ENCODE measurements around the gene COLEC12. TPM values are rescaled to one million over a fixed set of nuclear protein-coding genes. Genes with fewer than 3 reads are reported as not detected.

Gene COLEC12
- polyA plus RNA-seq, 3 donors, result 0.21 to 0.47 (median 0.35) TPM

GRCh38 chr18:320155-320554, 180.3 kb downstream of the COLEC12 start:
- Histone ChIP-seq H3K4me2 (replicated peaks; ENCODE audit: extremely low read depth, low read length, poor library complexity, severe bottlenecking) (no peak overlapping the region), H3K27ac (ENCODE audit: low read depth in 1 of 2, low read length in 2 of 2) (no peak overlapping the region), H2AFZ (ENCODE audit: insufficient read depth, low read depth, low read length, poor library complexity, severe bottlenecking) (no peak overlapping the region), H3K27me3 (ENCODE audit: control insufficient read depth in 2 of 2, insufficient read depth in 2 of 2, low read length in 2 of 2) (no peaks in the 10 kb centered on the region), H3K36me3 (replicated peaks in 1 of 2; ENCODE audit: control insufficient read depth in 1 of 2, insufficient read depth in 2 of 2, low read length in 2 of 2) (no peaks in the 10 kb centered on the region), H3K79me2 (ENCODE audit: insufficient read depth, low read length) (no peaks in the 10 kb centered on the region), H3K9me3 (replicated peaks in 1 of 2; ENCODE audit: control insufficient read depth in 1 of 2, insufficient read depth in 1 of 2, low read length in 2 of 2) (no peaks in the 10 kb centered on the region), H3K4me1 (ENCODE audit: control insufficient read depth in 1 of 2, insufficient read depth in 2 of 2, low read length in 2 of 2) (peaks cover 22 to 25% of the 10 kb centered on the region in 2 donors), H3K9ac (ENCODE audit: insufficient read depth, low read length, poor library complexity, severe bottlenecking) (no peak overlapping the region), H3K4me3 (replicated peaks in 1 of 3; ENCODE audit: low read depth in 2 of 3, low read length in 3 of 3) (no peak overlapping the region), H4K20me1 (ENCODE audit: insufficient read depth, low read length) (no peaks in the 10 kb centered on the region)
- Mint-ChIP-seq H3K27me3 (ENCODE audit: low read depth in 3 of 3) (peaks cover 0 to 4% (median 0%) of the 10 kb centered on the region in 3 donors), H3K4me1 (peaks cover 19% of the 10 kb centered on the region), H3K9me3 (no peaks in the 10 kb centered on the region), H3K36me3 (peaks cover 0 to 2% of the 10 kb centered on the region in 2 donors), H3K4me3 (no peak overlapping the region), H3K27ac (no peak overlapping the region)
- no peak for DNase-seq
- intact Hi-C loops (cut with micrococcal nuclease), result loop anchor here (5.0 to 10.0 kb wide), 2 partner anchors 53 to 55 kb away; partner anchors contain the start of gene THOC1 (in 1 of the 2)
- no CpG with 5 or more reads among the region's 1 CpG for WGBS (ENCODE audit: insufficient coverage)
- no peak for TF ChIP-seq CTCF (IDR thresholded peaks at IDR 0.05)

GRCh38 chr18:319720-320119, 180.8 kb downstream of the COLEC12 start:
- no peaks in the 10 kb centered on the region for H3K79me2 ChIP-seq (ENCODE audit: insufficient read depth, low read length)
- H3K9ac ChIP-seq (ENCODE audit: insufficient read depth, low read length, poor library complexity, severe bottlenecking), result no peak overlapping the region
- no peak for DNase-seq
- H3K27ac Mint-ChIP-seq, result no peak overlapping the region
- H3K27me3 ChIP-seq (ENCODE audit: control insufficient read depth in 2 of 2, insufficient read depth in 2 of 2, low read length in 2 of 2), result no peaks in the 10 kb centered on the region
- no peaks in the 10 kb centered on the region for H3K36me3 ChIP-seq (replicated peaks in 1 of 2; ENCODE audit: control insufficient read depth in 1 of 2, insufficient read depth in 2 of 2, low read length in 2 of 2)
- H4K20me1 ChIP-seq (ENCODE audit: insufficient read depth, low read length), result no peaks in the 10 kb centered on the region
- H3K4me3 Mint-ChIP-seq, result no peak overlapping the region
- no peak overlapping the region for H3K27ac ChIP-seq (ENCODE audit: low read depth in 1 of 2, low read length in 2 of 2)
- no peak overlapping the region for H3K4me3 ChIP-seq (replicated peaks in 1 of 3; ENCODE audit: low read depth in 2 of 3, low read length in 3 of 3)
- intact Hi-C loops (cut with micrococcal nuclease), result loop anchor here (5.0 to 10.0 kb wide), 2 partner anchors 52 to 55 kb away; partner anchors contain the start of gene THOC1 (in 1 of the 2)
- peaks cover 0 to 2% of the 10 kb centered on the region in 2 donors for H3K36me3 Mint-ChIP-seq
- peaks cover 0 to 4% (median 0%) of the 10 kb centered on the region in 3 donors for H3K27me3 Mint-ChIP-seq (ENCODE audit: low read depth in 3 of 3)
- H3K9me3 ChIP-seq (replicated peaks in 1 of 2; ENCODE audit: control insufficient read depth in 1 of 2, insufficient read depth in 1 of 2, low read length in 2 of 2), result no peaks in the 10 kb centered on the region
- WGBS (ENCODE audit: insufficient coverage), result 100% methylated on average over 4 of the region's 5 CpGs
- H3K4me1 Mint-ChIP-seq, result peaks cover 19% of the 10 kb centered on the region
- H3K4me2 ChIP-seq (replicated peaks; ENCODE audit: extremely low read depth, low read length, poor library complexity, severe bottlenecking), result no peak overlapping the region
- H2AFZ ChIP-seq (ENCODE audit: insufficient read depth, low read depth, low read length, poor library complexity, severe bottlenecking), result no peak overlapping the region
- H3K9me3 Mint-ChIP-seq, result no peaks in the 10 kb centered on the region
- no peak for TF ChIP-seq CTCF (IDR thresholded peaks at IDR 0.05)
- H3K4me1 ChIP-seq (ENCODE audit: control insufficient read depth in 1 of 2, insufficient read depth in 2 of 2, low read length in 2 of 2), result peaks cover 22 to 25% of the 10 kb centered on the region in 2 donors

Measured in CD14-positive monocyte (primary cell).